Activated CD8-positive, alpha-beta memory T cell treated with anti-CD3 and anti-CD28 coated beads, Interleukin-2, amount 10 ng/mL, durations not matched to agents 7 days and 5 days (primary cell): ENCODE results near the gene TTLL3. TPM values are rescaled to one million over a fixed set of nuclear protein-coding genes. Genes with fewer than 3 reads are reported as not detected.
"Not testable (repeated sequence)": the region's sequence is repeated elsewhere in the genome, so short reads cannot be mapped to it uniquely, and the experiment has no call there.

Experiments
- ATAC-seq: fragments of 150-1000 bp; cut with Tn5 transposase; one replicate; pipeline ENCODE4 v1.10.0; 2021; ENCODE audit warnings: moderate library complexity
- CTCF ChIA-PET: fragments of 350-600 bp; sonication (Branson Sonifier 250); formaldehyde crosslinking; loops from one replicate; lab custom pipeline; 2021; ENCODE audit warnings: antibody characterized with exemption; lab: Charles Lee
- DNase-seq: peaks from one replicate; pipeline ENCODE4 v3.0.0-alpha.2; 2020
- H3K27ac Mint-ChIP-seq: one replicate; pipeline ENCODE4 v1.8.0; 2021; ENCODE audit warnings: mild to moderate bottlenecking, mixed read lengths
- H3K27me3 Mint-ChIP-seq: one replicate; pipeline ENCODE4 v1.8.0; 2021; ENCODE audit warnings: mixed read lengths
- H3K36me3 Mint-ChIP-seq: one replicate; pipeline ENCODE4 v1.8.0; 2021; ENCODE audit warnings: mild to moderate bottlenecking, mixed read lengths
- H3K4me1 Mint-ChIP-seq: one replicate; pipeline ENCODE4 v1.8.0; 2021; ENCODE audit warnings: mixed read lengths
- H3K4me3 Mint-ChIP-seq: one replicate; pipeline ENCODE4 v1.8.0; 2021; ENCODE audit warnings: mild to moderate bottlenecking, moderate library complexity, mixed read lengths
- H3K9me3 Mint-ChIP-seq: one replicate; pipeline ENCODE4 v1.8.0; 2022; ENCODE audit warnings: low read depth, mixed read lengths
- total RNA-seq, 2 experiments: library from RNA; stranded (reverse); gene quantifications; one replicate each; pipeline ENCODE4 v1.2.3, GENCODE V29; 2021

Gene TTLL3
- total RNA-seq, 2 experiments from 2014 or later: 40.4 to 77.5 TPM

- H3K36me3 Mint-ChIP-seq: no peaks in the 10 kb centered on the region
- H3K9me3 Mint-ChIP-seq: no peaks in the 10 kb centered on the region
- no peak for DNase-seq
- H3K27me3 Mint-ChIP-seq: peaks cover 6% of the 10 kb centered on the region
- H3K27ac Mint-ChIP-seq: no peak overlapping the region
- CTCF ChIA-PET: interaction anchor here (1.3 kb wide), 1 partner anchor 59 kb away, joined by 3 read pairs; no protein-coding TSS in a partner anchor
- ATAC-seq: no peak
- H3K4me1 Mint-ChIP-seq: no peaks in the 10 kb centered on the region
- no peak overlapping the region for H3K4me3 Mint-ChIP-seq
Measured at GRCh38 chr3:9875448-9875847, 65.4 kb downstream of the TTLL3 start.

GRCh38 chr3:9876255-9876654, 66.2 kb downstream of the TTLL3 start:
- H3K36me3 Mint-ChIP-seq, H3K9me3 Mint-ChIP-seq, ATAC-seq, H3K4me3 Mint-ChIP-seq, H3K27me3 Mint-ChIP-seq, DNase-seq, H3K4me1 Mint-ChIP-seq, H3K27ac Mint-ChIP-seq: not testable (repeated sequence)
- CTCF ChIA-PET: interaction anchor here (0.6 to 1.3 kb wide), 2 partner anchors 9 to 58 kb away, joined by 3 read pairs; no protein-coding TSS in a partner anchor

- CTCF ChIA-PET: interaction anchor here (0.6 kb wide), 1 partner anchor 8 kb away, joined by 3 read pairs; no protein-coding TSS in a partner anchor
- H3K4me1 Mint-ChIP-seq: no peaks in the 10 kb centered on the region
- H3K4me3 Mint-ChIP-seq: no peak overlapping the region
- no peak for DNase-seq
- no peaks in the 10 kb centered on the region for H3K9me3 Mint-ChIP-seq
- ATAC-seq: no peak
- H3K36me3 Mint-ChIP-seq: no peaks in the 10 kb centered on the region
- peaks cover 6% of the 10 kb centered on the region for H3K27me3 Mint-ChIP-seq
- H3K27ac Mint-ChIP-seq: no peak overlapping the region
Measured at GRCh38 chr3:9876991-9877390, 66.9 kb downstream of the TTLL3 start.

- no peak for ATAC-seq
- H3K27ac Mint-ChIP-seq: no peak overlapping the region
- peaks cover 6% of the 10 kb centered on the region for H3K27me3 Mint-ChIP-seq
- no peak for DNase-seq
- no peaks in the 10 kb centered on the region for H3K36me3 Mint-ChIP-seq
- CTCF ChIA-PET: interaction anchor here (0.9 to 1.8 kb wide), 2 partner anchors 54 to 68 kb away, joined by 4 to 5 read pairs; no protein-coding TSS in a partner anchor
- no peak overlapping the region for H3K4me3 Mint-ChIP-seq
- no peaks in the 10 kb centered on the region for H3K4me1 Mint-ChIP-seq
- no peaks in the 10 kb centered on the region for H3K9me3 Mint-ChIP-seq
Measured at GRCh38 chr3:9878700-9879099, 68.6 kb downstream of the TTLL3 start.

GRCh38 chr3:9879830-9880549, 69.9 kb downstream of the TTLL3 start, which contains the start of gene CIDEC:
Gene CIDEC (minus strand): TSS chr3:9880253. CDS start chr3:9878486, 1,767 bp downstream.
- no peaks in the 10 kb centered on the region for H3K4me1 Mint-ChIP-seq

GRCh38 chr3:9881441-9881840, 71.4 kb downstream of the TTLL3 start:
- CTCF ChIA-PET: no interaction called here
- ATAC-seq (no peak), DNase-seq (no peak)
- H3K4me3 Mint-ChIP-seq: no peak overlapping the region
- no peak overlapping the region for H3K27ac Mint-ChIP-seq
- no peaks in the 10 kb centered on the region for H3K36me3 Mint-ChIP-seq
- no peaks in the 10 kb centered on the region for H3K27me3 Mint-ChIP-seq
- no peaks in the 10 kb centered on the region for H3K9me3 Mint-ChIP-seq
- no peaks in the 10 kb centered on the region for H3K4me1 Mint-ChIP-seq

More at GRCh38 chr3:9879830-9880549, 69.9 kb downstream of the TTLL3 start, which contains the start of gene CIDEC:
- no peaks in the 10 kb centered on the region for H3K9me3 Mint-ChIP-seq
- H3K36me3 Mint-ChIP-seq: no peaks in the 10 kb centered on the region
- no peak within 1 kb of the TSS for H3K4me3 Mint-ChIP-seq
- DNase-seq (no peak), ATAC-seq (no peak)
- no peak within 1 kb of the TSS for H3K27ac Mint-ChIP-seq
- CTCF ChIA-PET: interaction anchor here (1.8 kb wide), 1 partner anchor 66 kb away, joined by 5 read pairs; no protein-coding TSS in a partner anchor
- peaks cover 6% of the 10 kb centered on the region for H3K27me3 Mint-ChIP-seq

GRCh38 chr3:9883706-9884554, 73.9 kb downstream of the TTLL3 start:
- no peak for ATAC-seq
- no peak overlapping the region for H3K27ac Mint-ChIP-seq
- no peak for DNase-seq
- no peaks in the 10 kb centered on the region for H3K36me3 Mint-ChIP-seq
- CTCF ChIA-PET: interaction anchor here (0.7 to 1.5 kb wide), 4 partner anchors 10 to 77 kb away, joined by 3 read pairs; no protein-coding TSS in a partner anchor
- H3K4me3 Mint-ChIP-seq: no peak overlapping the region
- H3K9me3 Mint-ChIP-seq: no peaks in the 10 kb centered on the region
- no peaks in the 10 kb centered on the region for H3K27me3 Mint-ChIP-seq
- H3K4me1 Mint-ChIP-seq: no peaks in the 10 kb centered on the region

GRCh38 chr3:9884555-9885165, 74.6 kb downstream of the TTLL3 start:
- DNase-seq (no peak), ATAC-seq (no peak)
- CTCF ChIA-PET: interaction anchor here (1.5 kb wide), 1 partner anchor 78 kb away, joined by 3 read pairs; no protein-coding TSS in a partner anchor
- H3K4me3 Mint-ChIP-seq: no peak overlapping the region
- H3K36me3 Mint-ChIP-seq: no peaks in the 10 kb centered on the region
- no peaks in the 10 kb centered on the region for H3K4me1 Mint-ChIP-seq
- H3K27me3 Mint-ChIP-seq: no peaks in the 10 kb centered on the region
- no peaks in the 10 kb centered on the region for H3K9me3 Mint-ChIP-seq
- no peak overlapping the region for H3K27ac Mint-ChIP-seq

Other genes with a start within 250 kb of the TTLL3 start
- 10 to 100 TPM; 50.5 to 52.7 TPM for gene MTMR14, start 160.8 kb upstream of the TTLL3 start, total RNA-seq
- not detected for gene CPNE9, start 106.4 kb upstream of the TTLL3 start, total RNA-seq
- 10 to 100 TPM; 48.1 to 50.1 TPM for gene BRPF1, start 78.5 kb upstream of the TTLL3 start, total RNA-seq
- gene OGG1, start 60.3 kb upstream of the TTLL3 start, total RNA-seq: 10 to 100 TPM; 32.1 to 34.5 TPM
- 10 to 100 TPM; 31.7 to 57.7 TPM for gene CAMK1, start 40.3 kb upstream of the TTLL3 start, total RNA-seq
- gene TADA3, start 17.8 kb upstream of the TTLL3 start, total RNA-seq: 10 to 100 TPM; 89.8 to 90.6 TPM
- 100 to 1,000 TPM; 274 to 300 TPM for gene ARPC4, start 17.2 kb upstream of the TTLL3 start, total RNA-seq
- gene RPUSD3, start 33.7 kb downstream of the TTLL3 start, total RNA-seq: 10 to 100 TPM; 61.7 to 77.6 TPM
- not detected for gene CIDEC, start 70.0 kb downstream of the TTLL3 start, total RNA-seq
- gene JAGN1, start 80.3 kb downstream of the TTLL3 start, total RNA-seq: 10 to 100 TPM; 27.9 to 44.0 TPM
- 1 to 10 TPM in 1 of 2 experiments, under 1 TPM in 1; 0.68 to 1.9 TPM for gene IL17RE, start 92.6 kb downstream of the TTLL3 start, total RNA-seq
- gene IL17RC, start 106.8 kb downstream of the TTLL3 start, total RNA-seq: under 1 TPM; 0.30 to 0.41 TPM
- 10 to 100 TPM; 17.4 to 18.9 TPM for gene CRELD1, start 123.6 kb downstream of the TTLL3 start, total RNA-seq
- 1 to 10 TPM; 3.5 to 6.4 TPM for gene PRRT3, start 142.1 kb downstream of the TTLL3 start, total RNA-seq
- gene EMC3, start 176.6 kb downstream of the TTLL3 start, total RNA-seq: 10 to 100 TPM; 52.5 to 63.8 TPM
- gene FANCD2, start 216.2 kb downstream of the TTLL3 start, total RNA-seq: 100 to 1,000 TPM in 1 of 2 experiments, 10 to 100 TPM in 1; 75.1 to 109 TPM